HepG2 (cell line): Measurements from ENCODE around the gene NT5M. TPM values are rescaled to one million over a fixed set of nuclear protein-coding genes. Genes with fewer than 3 reads are reported as not detected.

Source experiments
- AKAP8 ChIP-seq: sonication (generic); formaldehyde crosslinking; IDR thresholded peaks from 2 replicates; pipeline ENCODE4 v1.5.1; 2020; ENCODE audit warnings: mild to moderate bottlenecking, missing genetic modification reagents
- ARNT2 ChIP-seq: sonication (generic); formaldehyde crosslinking; IDR thresholded peaks from 2 replicates; pipeline ENCODE4 v1.8.0; 2022; ENCODE audit warnings: mild to moderate bottlenecking, low read depth, missing genetic modification reagents, moderate library complexity
- ATM ChIP-seq: fragments of 450-650 bp; IDR thresholded peaks from 2 replicates; pipeline ENCODE4 v1.7.1; 2017; ENCODE audit warnings: mild to moderate bottlenecking, borderline replicate concordance
- DMAP1 ChIP-seq: IDR thresholded peaks from 2 replicates; pipeline ENCODE4 v1.6.1; 2016
- KAT2B ChIP-seq: fragments of 150-350 bp; IDR thresholded peaks from 2 replicates; pipeline ENCODE4 v1.6.1; 2014; ENCODE audit warnings: low read depth, low read length, borderline replicate concordance
- KAT8 ChIP-seq: IDR thresholded peaks from 2 replicates; pipeline ENCODE4 v1.6.1; 2016; ENCODE audit warnings: missing genetic modification reagents, missing compliant biosample characterization
- KDM2A ChIP-seq: sonication (generic); formaldehyde crosslinking; IDR thresholded peaks from 2 replicates; pipeline ENCODE4 v1.4.0; 2020; ENCODE audit warnings: low read depth, missing genetic modification reagents, borderline replicate concordance
- NRL ChIP-seq: sonication (generic); formaldehyde crosslinking; IDR thresholded peaks from 2 replicates; pipeline ENCODE4 v1.5.0; 2020; ENCODE audit warnings: missing genetic modification reagents, mild to moderate bottlenecking, moderate library complexity, borderline replicate concordance
- PAWR ChIP-seq: sonication (generic); formaldehyde crosslinking; IDR thresholded peaks from 2 replicates; pipeline ENCODE4 v1.4.0; 2020; ENCODE audit warnings: missing genetic modification reagents, mild to moderate bottlenecking, borderline replicate concordance
- POLR2G ChIP-seq: fragments of 200-400 bp; formaldehyde crosslinking; IDR thresholded peaks from 2 replicates; pipeline ENCODE4 v1.6.1; 2018; ENCODE audit warnings: mild to moderate bottlenecking, low read depth, low read length, moderate library complexity
- TMF1 ChIP-seq: sonication (generic); formaldehyde crosslinking; IDR thresholded peaks from 2 replicates; pipeline ENCODE4 v1.8.1; 2022; ENCODE audit warnings: low read depth, missing genetic modification reagents
- ZNF382 ChIP-seq: sonication (generic); formaldehyde crosslinking; IDR thresholded peaks from 2 replicates; pipeline ENCODE4 v1.5.0; 2020; ENCODE audit warnings: missing genetic modification reagents, mild to moderate bottlenecking, borderline replicate concordance
- ZNF781 ChIP-seq: sonication (generic); formaldehyde crosslinking; IDR thresholded peaks from 2 replicates; pipeline ENCODE4 v1.5.1; 2020; ENCODE audit warnings: borderline replicate concordance, mild to moderate bottlenecking, missing genetic modification reagents; ENCODE audit errors: not compliant biosample characterization
- polyA plus RNA-seq, 8 experiments: library from polyadenylated mRNA; depleted of rRNA in 3 of 8; stranded (reverse) in 7 of 8; unstranded in 1 of 8; fragments of >200 nt; fragmentation: Illumina TruSeq in 4 of 8; extraction: Trizol in 4 of 8; gene quantifications; 2 replicates each; pipeline versions ENCODE4 v1.2.1 to v1.2.3, GENCODE V29; 2011 to 2016; ENCODE audit warnings: low read depth in 4 of 8, missing spikeins in 1 of 8, mixed read lengths in 1 of 8; ENCODE audit not compliant: insufficient read depth in 1 of 8
- total RNA-seq, 5 experiments: library from RNA; depleted of rRNA; stranded (reverse); fragments of >200 nt; fragmentation: Illumina TruSeq; extraction: Trizol; gene quantifications; 2 replicates each; pipeline ENCODE4 v1.2.3, GENCODE V29; 2016; ENCODE audit warnings: low read depth in 1 of 5
- TF ChIP-seq, protein P1 (sequence below): sonication (generic); formaldehyde crosslinking; IDR thresholded peaks from 2 replicates; pipeline ENCODE4 v1.4.0; 2020; ENCODE audit warnings: mild to moderate bottlenecking, missing genetic modification reagents
- TF ChIP-seq, protein P2 (sequence below): sonication (generic); formaldehyde crosslinking; IDR thresholded peaks from 2 replicates; pipeline ENCODE4 v1.8.1; 2023; ENCODE audit warnings: mild to moderate bottlenecking, moderate library complexity, missing genetic modification reagents
- TF ChIP-seq, protein P3 (sequence below): IDR thresholded peaks from 2 replicates; pipeline ENCODE4 v1.6.1; 2016; ENCODE audit warnings: missing compliant biosample characterization, missing genetic modification reagents, borderline replicate concordance
- TF ChIP-seq, protein P4 (sequence below), 2 experiments: sonication (generic) in 1 of 2; formaldehyde crosslinking in 1 of 2; IDR thresholded peaks; 2 replicates each; pipeline versions ENCODE4 v1.4.0 to v1.6.1; 2018 to 2020; ENCODE audit warnings: missing genetic modification reagents in 2 of 2, borderline replicate concordance in 1 of 2, low read depth in 1 of 2, mild to moderate bottlenecking in 1 of 2, missing biosample characterization in 1 of 2
- TF ChIP-seq, protein P5 (sequence below): sonication (generic); formaldehyde crosslinking; IDR thresholded peaks from 2 replicates; pipeline ENCODE4 v1.5.1; 2020; ENCODE audit warnings: missing genetic modification reagents, mild to moderate bottlenecking, borderline replicate concordance
- TF ChIP-seq, protein P6 (sequence below): IDR thresholded peaks from 2 replicates; pipeline ENCODE4 v1.6.1; 2012; ENCODE audit warnings: inconsistent platforms

The NT5M gene
- total and polyA plus RNA-seq, 2 of the 13 experiments (the other 11 are each of a cell fraction or from before 2014, with no cell fraction given), result 0.55 to 0.78 TPM

DNA sequence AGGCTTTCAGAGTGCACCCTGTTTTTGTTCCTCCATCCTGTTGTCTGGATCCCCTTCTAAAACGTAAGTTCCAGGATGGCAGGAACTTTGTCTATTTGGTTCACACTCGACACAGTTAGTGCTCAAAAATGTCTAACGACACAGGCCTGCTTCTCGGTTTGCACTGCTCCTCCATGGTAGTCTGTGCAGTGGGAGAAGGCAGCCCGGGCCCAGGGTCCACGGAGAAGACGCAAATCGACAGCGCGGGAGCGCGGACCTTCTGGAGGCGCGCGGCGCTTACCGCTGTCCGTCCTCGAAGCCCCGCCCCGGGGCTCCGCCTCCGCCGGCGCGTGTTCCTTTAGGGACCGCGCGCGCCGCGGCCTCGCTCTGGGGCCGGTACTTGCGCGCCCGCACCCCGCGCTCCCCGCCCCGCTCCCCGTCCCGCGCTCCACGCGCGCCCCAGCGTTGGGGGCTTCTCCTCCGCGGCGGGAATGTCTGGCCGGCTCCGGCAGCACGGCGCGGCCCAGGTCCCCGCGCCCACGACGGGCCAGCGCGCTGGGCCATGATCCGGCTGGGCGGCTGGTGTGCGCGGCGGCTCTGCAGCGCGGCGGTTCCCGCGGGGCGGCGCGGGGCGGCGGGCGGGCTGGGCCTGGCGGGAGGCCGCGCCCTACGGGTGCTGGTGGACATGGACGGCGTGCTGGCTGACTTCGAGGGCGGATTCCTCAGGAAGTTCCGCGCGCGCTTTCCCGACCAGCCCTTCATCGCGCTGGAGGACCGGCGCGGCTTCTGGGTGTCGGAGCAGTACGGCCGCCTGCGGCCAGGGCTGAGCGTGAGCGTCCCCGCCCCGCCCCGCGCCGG lies at the start of gene NT5M (continued):
- TF ChIP-seq, protein P1, sequence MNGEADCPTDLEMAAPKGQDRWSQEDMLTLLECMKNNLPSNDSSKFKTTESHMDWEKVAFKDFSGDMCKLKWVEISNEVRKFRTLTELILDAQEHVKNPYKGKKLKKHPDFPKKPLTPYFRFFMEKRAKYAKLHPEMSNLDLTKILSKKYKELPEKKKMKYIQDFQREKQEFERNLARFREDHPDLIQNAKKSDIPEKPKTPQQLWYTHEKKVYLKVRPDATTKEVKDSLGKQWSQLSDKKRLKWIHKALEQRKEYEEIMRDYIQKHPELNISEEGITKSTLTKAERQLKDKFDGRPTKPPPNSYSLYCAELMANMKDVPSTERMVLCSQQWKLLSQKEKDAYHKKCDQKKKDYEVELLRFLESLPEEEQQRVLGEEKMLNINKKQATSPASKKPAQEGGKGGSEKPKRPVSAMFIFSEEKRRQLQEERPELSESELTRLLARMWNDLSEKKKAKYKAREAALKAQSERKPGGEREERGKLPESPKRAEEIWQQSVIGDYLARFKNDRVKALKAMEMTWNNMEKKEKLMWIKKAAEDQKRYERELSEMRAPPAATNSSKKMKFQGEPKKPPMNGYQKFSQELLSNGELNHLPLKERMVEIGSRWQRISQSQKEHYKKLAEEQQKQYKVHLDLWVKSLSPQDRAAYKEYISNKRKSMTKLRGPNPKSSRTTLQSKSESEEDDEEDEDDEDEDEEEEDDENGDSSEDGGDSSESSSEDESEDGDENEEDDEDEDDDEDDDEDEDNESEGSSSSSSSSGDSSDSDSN (CRISPR knock-in tag), result peak; percentile 68
- no peak for TF ChIP-seq AKAP8
- TF ChIP-seq PAWR (CRISPR knock-in tag), result no peak
- TF ChIP-seq, protein P2, sequence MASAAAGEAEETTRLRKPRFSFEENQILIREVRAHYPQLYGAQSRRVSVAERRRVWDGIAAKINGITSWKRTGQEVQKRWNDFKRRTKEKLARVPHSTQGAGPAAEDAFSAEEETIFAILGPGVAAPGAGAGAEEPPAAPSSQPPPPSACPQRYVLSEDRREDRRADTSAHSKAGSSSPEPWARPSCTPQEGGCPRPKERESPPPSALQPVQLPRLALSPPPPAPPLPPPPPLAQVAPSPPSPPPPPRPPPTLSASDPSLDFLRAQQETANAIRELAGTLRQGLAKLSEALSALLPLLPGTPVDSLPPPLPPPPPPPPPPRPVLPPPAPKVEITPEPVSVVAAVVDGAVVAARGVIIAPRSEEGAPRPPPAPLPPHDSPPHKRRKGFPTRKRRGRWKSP (CRISPR knock-in tag), result 0 out of 2 replicates have a peak, but pooled peaks have one; percentile 47
- TF ChIP-seq ZNF781 (CRISPR knock-in tag), result no peak
- TF ChIP-seq TMF1, result peak; percentile 83; the same call in 1 of the 2 replicates
- no peak for TF ChIP-seq ATM
- TF ChIP-seq, protein P3, sequence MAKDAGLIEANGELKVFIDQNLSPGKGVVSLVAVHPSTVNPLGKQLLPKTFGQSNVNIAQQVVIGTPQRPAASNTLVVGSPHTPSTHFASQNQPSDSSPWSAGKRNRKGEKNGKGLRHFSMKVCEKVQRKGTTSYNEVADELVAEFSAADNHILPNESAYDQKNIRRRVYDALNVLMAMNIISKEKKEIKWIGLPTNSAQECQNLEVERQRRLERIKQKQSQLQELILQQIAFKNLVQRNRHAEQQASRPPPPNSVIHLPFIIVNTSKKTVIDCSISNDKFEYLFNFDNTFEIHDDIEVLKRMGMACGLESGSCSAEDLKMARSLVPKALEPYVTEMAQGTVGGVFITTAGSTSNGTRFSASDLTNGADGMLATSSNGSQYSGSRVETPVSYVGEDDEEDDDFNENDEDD (CRISPR knock-in tag), result peak; percentile 47; the same call in 1 of the 2 replicates
- TF ChIP-seq ARNT2 (CRISPR knock-in tag), result peak; percentile 83
- TF ChIP-seq, protein P4, sequence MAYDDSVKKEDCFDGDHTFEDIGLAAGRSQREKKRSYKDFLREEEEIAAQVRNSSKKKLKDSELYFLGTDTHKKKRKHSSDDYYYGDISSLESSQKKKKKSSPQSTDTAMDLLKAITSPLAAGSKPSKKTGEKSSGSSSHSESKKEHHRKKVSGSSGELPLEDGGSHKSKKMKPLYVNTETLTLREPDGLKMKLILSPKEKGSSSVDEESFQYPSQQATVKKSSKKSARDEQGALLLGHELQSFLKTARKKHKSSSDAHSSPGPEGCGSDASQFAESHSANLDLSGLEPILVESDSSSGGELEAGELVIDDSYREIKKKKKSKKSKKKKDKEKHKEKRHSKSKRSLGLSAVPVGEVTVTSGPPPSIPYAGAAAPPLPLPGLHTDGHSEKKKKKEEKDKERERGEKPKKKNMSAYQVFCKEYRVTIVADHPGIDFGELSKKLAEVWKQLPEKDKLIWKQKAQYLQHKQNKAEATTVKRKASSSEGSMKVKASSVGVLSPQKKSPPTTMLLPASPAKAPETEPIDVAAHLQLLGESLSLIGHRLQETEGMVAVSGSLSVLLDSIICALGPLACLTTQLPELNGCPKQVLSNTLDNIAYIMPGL (CRISPR knock-in tag; IDR thresholded peaks at IDR 0.05; ENCODE audit: borderline replicate concordance in 1 of 2, low read depth in 1 of 2), result peak in 1 of 2 experiments; percentile 19; a peak in 1 of 4 replicates
- TF ChIP-seq KDM2A (CRISPR knock-in tag), result no peak
- TF ChIP-seq KAT8, result 0 out of 2 replicates have a peak, but pooled peaks have one; percentile 27
- TF ChIP-seq NRL, result no peak
- TF ChIP-seq ZNF382 (CRISPR knock-in tag), result no peak
- TF ChIP-seq, protein P5, sequence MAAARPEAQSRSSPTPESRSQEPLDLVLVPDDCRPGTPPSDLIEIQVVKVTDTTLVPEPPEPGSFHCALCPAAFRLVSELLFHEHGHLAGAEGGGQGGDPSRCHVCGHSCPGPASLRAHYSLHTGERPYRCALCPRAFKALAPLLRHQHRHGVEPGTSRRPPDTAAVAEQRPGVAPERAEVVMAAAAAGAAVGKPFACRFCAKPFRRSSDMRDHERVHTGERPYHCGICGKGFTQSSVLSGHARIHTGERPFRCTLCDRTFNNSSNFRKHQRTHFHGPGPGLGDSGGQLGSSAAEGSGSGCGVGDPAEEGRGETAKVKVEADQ, result peak; percentile 70; the same call in 1 of the 2 replicates
- TF ChIP-seq KAT2B, result no peak
- peak; percentile 39; the same call in 1 of the 2 replicates for TF ChIP-seq DMAP1 (CRISPR knock-in tag)
- TF ChIP-seq POLR2G, result peak; percentile 67
- TF ChIP-seq, protein P6, sequence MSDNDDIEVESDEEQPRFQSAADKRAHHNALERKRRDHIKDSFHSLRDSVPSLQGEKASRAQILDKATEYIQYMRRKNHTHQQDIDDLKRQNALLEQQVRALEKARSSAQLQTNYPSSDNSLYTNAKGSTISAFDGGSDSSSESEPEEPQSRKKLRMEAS, result peak; percentile 86
